Non-pigmented ciliary epithelial cell (primary cell): ENCODE measurements around the gene TMEM266.

ENCODE experiments used
- DNase-seq: peaks from one replicate; pipeline ENCODE4 v3.0.0-alpha.2; 2010; ENCODE audit warnings: low read depth

Gene TMEM266

GRCh38 chr15:76245072-76245610 lies 185.4 kb downstream of the TMEM266 start:
- DNase-seq: no peak

DNA sequence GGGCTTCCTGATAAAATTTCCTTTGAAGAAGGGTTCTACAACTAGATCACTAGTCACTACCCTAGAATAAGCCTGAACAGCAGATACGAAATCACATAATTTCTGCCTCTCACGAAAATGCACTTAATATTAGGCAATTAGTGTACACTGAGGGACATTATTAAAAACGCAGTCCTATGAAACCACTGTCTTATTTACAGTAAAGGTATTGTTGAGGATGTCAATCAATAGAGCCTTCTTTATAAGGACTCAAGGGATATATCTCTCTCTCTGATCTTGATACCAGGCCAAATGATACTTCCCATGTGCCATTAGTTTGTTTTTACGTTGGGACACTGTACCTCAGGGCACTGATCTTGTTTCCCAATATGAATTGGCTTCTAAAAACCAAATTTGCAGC lies 191.9 kb downstream of the TMEM266 start:
- no peak for DNase-seq

DNA sequence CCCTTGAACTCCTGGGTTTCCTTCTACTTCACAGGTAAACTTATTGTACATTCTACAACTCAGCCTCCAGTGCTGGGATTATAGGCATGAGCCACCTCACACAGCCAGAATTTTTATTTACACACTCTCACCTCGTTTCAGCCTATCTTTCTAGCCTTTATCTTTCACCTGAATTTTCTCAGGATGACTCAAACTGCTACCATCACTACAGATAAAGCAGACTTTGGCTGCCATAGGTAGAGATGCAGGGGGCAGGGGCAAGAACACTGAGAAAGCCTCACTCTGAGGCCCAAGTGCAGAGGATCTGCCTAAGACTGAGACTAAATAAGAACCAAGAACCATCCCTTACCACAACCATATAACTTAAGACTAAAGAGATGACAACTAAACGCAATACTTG lies 192.5 kb downstream of the TMEM266 start:
- DNase-seq: no peak

GRCh38 chr15:76253691-76254473 lies 194.1 kb downstream of the TMEM266 start:
- DNase-seq: no peak
